ENCODE data around the gene CSNK1G3.

GRCh38 chr5:123599171-123599570 lies 87.2 kb downstream of the CSNK1G3 start:
- no peak for TF ChIP-seq EP300 (IDR thresholded peaks at IDR 0.05; ENCODE audit: low read depth)
- no peak for TF ChIP-seq CTCF (IDR thresholded peaks at IDR 0.05)
- no peak for TF ChIP-seq POLR2A (IDR thresholded peaks at IDR 0.05)
- TF ChIP-seq POLR2AphosphoS5 (IDR thresholded peaks at IDR 0.05), result no peak
